ENCODE measurements around the gene RTN4RL2.

DNA sequence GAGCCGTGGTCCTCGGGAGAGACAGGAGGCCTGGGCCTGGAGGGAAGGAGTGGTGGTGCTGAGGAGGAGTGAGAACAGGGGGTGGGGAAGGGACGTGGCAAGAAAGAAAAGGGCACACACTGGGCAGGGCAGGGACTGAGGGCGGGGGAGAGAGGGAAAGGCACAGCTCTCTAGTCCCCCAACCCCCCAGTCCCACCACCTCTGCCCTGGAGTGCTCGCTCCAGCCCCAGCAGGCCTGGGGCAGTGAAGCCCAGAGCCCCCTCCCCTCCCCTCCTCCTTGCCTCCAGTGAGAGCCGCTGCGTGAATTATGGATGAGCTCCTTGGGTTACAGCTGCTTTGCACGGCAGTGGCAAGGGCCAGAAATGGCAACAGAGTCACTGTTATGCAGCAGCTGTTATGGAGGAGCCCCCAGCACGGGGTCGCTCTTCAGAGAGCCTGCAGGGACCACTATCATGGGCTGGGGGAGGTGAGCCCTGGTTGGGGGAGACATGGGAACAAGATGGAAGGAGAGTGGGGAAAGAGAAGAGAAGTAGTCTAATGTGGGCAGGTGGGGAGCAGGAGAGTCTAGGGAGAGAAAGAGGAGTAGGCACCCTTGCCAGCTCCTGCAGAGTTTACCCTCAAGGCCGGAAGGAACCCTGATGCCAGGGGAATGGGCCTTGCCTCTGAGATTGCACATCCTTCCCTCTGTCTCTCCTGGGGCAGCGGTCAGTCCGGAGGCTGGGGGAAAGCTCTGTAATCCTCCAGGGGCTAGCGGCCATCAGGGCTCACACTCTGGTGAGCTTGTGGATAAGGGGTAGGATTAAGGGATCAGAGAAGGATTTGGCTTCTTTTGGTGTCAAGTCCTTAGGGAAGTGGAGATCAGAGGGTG lies 3.6 kb downstream of the RTN4RL2 start:
- TF ChIP-seq, protein P1, sequence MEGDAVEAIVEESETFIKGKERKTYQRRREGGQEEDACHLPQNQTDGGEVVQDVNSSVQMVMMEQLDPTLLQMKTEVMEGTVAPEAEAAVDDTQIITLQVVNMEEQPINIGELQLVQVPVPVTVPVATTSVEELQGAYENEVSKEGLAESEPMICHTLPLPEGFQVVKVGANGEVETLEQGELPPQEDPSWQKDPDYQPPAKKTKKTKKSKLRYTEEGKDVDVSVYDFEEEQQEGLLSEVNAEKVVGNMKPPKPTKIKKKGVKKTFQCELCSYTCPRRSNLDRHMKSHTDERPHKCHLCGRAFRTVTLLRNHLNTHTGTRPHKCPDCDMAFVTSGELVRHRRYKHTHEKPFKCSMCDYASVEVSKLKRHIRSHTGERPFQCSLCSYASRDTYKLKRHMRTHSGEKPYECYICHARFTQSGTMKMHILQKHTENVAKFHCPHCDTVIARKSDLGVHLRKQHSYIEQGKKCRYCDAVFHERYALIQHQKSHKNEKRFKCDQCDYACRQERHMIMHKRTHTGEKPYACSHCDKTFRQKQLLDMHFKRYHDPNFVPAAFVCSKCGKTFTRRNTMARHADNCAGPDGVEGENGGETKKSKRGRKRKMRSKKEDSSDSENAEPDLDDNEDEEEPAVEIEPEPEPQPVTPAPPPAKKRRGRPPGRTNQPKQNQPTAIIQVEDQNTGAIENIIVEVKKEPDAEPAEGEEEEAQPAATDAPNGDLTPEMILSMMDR (IDR thresholded peaks at IDR 0.05) = no peak
- no peak for TF ChIP-seq EP300 (IDR thresholded peaks at IDR 0.05)

Data from stomach (tissue), 4 donors.